Measurements from ENCODE around the gene MYMK.

Gene MYMK

DNA sequence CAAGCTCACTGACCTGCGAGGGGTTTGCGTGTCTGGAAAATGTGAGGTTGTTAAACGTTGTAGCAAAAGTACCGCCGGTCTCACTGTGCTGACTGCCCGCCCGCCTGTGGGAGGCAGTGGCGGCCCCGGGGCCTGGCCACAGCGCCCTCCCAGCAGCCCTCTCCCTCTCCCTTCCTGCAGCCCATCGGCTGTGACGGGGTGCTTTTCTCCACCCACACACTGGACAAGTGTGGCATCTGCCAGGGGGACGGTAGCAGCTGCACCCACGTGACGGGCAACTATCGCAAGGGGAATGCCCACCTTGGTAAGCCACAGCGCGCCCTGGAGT lies 15.9 kb upstream of the MYMK start:
- TF ChIP-seq CSDC2 (CRISPR knock-in tag; IDR thresholded peaks at IDR 0.05) (no peak), RARB (CRISPR knock-in tag; IDR thresholded peaks at IDR 0.05) (no peak), ESRRG (CRISPR knock-in tag; IDR thresholded peaks at IDR 0.05) (no peak)
- no peak for ATAC-seq

DNA sequence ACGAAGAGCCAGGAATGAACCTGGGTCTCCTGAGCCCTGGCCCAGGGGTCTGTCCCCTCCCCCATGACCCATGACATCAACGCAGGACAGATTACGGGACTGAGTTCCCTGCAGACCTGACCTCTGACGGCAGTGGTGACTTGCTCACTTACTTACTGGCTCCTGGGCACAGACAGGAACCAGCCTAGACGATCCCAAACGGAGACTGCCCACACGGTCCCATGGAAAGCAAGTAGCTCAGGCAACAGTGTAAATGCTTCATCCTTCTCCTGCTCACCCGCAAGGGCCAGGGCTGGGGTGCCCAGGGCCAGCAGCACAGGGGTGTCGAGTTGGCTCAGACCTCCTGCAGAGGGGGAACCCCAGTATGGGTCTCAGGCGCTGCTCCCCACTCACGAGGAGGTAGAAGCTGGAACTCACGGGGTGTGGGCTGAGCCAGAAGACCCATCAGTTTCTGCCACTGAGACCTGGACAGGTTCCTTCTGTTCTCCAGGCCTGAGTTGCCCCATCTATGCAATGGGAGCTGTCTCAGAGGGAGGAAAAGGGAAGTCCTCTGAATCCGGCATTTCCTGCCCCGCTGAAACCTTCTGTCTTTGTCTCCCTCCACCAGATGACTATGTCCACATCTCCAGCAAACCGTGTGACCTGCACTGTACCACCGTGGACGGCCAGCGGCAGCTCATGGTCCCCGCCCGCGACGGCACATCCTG lies 15.4 kb upstream of the MYMK start:
- TF ChIP-seq SNAI2 (CRISPR knock-in tag; IDR thresholded peaks at IDR 0.05): no peak
- no peak for TF ChIP-seq GLIS3 (CRISPR knock-in tag; IDR thresholded peaks at IDR 0.05)
- TF ChIP-seq, protein P1, sequence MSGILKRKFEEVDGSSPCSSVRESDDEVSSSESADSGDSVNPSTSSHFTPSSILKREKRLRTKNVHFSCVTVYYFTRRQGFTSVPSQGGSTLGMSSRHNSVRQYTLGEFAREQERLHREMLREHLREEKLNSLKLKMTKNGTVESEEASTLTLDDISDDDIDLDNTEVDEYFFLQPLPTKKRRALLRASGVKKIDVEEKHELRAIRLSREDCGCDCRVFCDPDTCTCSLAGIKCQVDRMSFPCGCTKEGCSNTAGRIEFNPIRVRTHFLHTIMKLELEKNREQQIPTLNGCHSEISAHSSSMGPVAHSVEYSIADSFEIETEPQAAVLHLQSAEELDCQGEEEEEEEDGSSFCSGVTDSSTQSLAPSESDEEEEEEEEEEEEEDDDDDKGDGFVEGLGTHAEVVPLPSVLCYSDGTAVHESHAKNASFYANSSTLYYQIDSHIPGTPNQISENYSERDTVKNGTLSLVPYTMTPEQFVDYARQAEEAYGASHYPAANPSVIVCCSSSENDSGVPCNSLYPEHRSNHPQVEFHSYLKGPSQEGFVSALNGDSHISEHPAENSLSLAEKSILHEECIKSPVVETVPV (CRISPR knock-in tag; IDR thresholded peaks at IDR 0.05): no peak
- TF ChIP-seq BACH2 (CRISPR knock-in tag; IDR thresholded peaks at IDR 0.05; ENCODE audit: borderline replicate concordance): no peak
- no peak for TF ChIP-seq ZNF565 (CRISPR knock-in tag; conservative IDR thresholded peaks at IDR 0.05; ENCODE audit: low read depth)
- TF ChIP-seq, protein P2, sequence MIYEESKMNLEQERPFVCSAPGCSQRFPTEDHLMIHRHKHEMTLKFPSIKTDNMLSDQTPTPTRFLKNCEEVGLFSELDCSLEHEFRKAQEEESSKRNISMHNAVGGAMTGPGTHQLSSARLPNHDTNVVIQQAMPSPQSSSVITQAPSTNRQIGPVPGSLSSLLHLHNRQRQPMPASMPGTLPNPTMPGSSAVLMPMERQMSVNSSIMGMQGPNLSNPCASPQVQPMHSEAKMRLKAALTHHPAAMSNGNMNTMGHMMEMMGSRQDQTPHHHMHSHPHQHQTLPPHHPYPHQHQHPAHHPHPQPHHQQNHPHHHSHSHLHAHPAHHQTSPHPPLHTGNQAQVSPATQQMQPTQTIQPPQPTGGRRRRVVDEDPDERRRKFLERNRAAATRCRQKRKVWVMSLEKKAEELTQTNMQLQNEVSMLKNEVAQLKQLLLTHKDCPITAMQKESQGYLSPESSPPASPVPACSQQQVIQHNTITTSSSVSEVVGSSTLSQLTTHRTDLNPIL (CRISPR knock-in tag; IDR thresholded peaks at IDR 0.05; ENCODE audit: low read depth): no peak
- TF ChIP-seq, protein P3, sequence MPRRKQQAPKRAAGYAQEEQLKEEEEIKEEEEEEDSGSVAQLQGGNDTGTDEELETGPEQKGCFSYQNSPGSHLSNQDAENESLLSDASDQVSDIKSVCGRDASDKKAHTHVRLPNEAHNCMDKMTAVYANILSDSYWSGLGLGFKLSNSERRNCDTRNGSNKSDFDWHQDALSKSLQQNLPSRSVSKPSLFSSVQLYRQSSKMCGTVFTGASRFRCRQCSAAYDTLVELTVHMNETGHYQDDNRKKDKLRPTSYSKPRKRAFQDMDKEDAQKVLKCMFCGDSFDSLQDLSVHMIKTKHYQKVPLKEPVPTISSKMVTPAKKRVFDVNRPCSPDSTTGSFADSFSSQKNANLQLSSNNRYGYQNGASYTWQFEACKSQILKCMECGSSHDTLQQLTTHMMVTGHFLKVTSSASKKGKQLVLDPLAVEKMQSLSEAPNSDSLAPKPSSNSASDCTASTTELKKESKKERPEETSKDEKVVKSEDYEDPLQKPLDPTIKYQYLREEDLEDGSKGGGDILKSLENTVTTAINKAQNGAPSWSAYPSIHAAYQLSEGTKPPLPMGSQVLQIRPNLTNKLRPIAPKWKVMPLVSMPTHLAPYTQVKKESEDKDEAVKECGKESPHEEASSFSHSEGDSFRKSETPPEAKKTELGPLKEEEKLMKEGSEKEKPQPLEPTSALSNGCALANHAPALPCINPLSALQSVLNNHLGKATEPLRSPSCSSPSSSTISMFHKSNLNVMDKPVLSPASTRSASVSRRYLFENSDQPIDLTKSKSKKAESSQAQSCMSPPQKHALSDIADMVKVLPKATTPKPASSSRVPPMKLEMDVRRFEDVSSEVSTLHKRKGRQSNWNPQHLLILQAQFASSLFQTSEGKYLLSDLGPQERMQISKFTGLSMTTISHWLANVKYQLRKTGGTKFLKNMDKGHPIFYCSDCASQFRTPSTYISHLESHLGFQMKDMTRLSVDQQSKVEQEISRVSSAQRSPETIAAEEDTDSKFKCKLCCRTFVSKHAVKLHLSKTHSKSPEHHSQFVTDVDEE (CRISPR knock-in tag; IDR thresholded peaks at IDR 0.05): no peak
- no peak for TF ChIP-seq CSDC2 (CRISPR knock-in tag; IDR thresholded peaks at IDR 0.05)
- TF ChIP-seq ZC3H10 (CRISPR knock-in tag; IDR thresholded peaks at IDR 0.05): no peak
- TF ChIP-seq ZFP30 (CRISPR knock-in tag; IDR thresholded peaks at IDR 0.05): no peak
- no peak for TF ChIP-seq TCF4 (CRISPR knock-in tag; IDR thresholded peaks at IDR 0.05; ENCODE audit: borderline replicate concordance)
- TF ChIP-seq, protein P4, sequence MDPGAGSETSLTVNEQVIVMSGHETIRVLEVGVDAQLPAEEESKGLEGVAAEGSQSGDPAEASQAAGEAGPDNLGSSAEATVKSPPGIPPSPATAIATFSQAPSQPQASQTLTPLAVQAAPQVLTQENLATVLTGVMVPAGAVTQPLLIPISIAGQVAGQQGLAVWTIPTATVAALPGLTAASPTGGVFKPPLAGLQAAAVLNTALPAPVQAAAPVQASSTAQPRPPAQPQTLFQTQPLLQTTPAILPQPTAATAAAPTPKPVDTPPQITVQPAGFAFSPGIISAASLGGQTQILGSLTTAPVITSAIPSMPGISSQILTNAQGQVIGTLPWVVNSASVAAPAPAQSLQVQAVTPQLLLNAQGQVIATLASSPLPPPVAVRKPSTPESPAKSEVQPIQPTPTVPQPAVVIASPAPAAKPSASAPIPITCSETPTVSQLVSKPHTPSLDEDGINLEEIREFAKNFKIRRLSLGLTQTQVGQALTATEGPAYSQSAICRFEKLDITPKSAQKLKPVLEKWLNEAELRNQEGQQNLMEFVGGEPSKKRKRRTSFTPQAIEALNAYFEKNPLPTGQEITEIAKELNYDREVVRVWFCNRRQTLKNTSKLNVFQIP (CRISPR knock-in tag; IDR thresholded peaks at IDR 0.05; ENCODE audit: borderline replicate concordance, low read depth): no peak
- no peak for TF ChIP-seq OSR1 (CRISPR knock-in tag; IDR thresholded peaks at IDR 0.05)
- no peak for TF ChIP-seq ZNF8 (CRISPR knock-in tag; IDR thresholded peaks at IDR 0.05)
- no peak for TF ChIP-seq ZNF70 (CRISPR knock-in tag; IDR thresholded peaks at IDR 0.05)
- no peak for ATAC-seq

DNA sequence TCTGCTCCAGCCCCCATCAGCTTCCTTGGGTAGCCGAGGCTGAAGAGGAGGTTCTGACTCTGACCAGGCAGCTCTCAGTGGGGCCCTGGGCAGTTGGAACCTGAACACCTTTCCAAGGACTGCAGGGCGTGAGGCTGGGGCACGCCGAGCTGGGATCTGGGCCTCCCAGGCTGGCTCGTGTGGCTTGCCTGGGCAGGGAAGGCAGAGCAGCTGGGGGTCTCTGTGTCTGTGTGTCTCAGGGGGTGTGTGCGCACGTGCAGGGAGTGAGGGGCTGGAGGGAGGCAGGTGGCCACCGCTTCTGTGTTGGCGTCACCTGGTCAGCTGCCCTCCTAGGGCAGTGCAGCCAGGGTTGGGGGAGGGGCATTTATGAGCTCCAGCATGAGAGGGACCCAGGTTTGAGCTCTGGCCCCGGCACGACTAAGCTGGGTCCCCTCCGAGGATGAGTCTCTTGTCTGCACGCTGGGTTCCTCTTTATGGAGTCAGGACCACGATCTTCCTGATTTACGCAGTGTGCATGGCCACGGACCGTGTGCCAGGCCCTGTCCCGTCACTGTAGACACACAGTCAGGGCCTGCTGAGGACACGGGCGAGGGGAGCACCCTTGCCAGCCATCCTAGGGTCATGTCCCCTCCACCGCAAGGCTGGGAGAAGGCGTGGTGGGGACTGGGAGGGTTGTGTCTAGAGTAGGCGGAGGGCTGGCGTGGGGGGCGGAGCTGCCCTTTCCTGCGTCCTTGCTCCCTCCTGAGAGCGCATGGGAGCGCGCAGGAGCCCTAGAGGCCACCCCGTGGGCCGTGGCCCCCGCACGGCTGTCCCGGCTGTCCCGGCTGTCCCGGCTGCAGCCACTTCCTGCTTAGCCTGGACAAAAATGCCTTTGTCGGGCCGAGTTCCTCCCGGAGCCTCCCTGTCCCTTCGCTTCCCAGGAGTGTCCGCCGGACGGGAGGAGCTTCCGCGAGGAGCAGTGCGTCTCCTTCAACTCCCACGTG lies 14.4 kb upstream of the MYMK start:
- no peak for ATAC-seq
- TF ChIP-seq PPARA (CRISPR knock-in tag; IDR thresholded peaks at IDR 0.05; ENCODE audit: borderline replicate concordance) (no peak), ZFP3 (CRISPR knock-in tag; IDR thresholded peaks at IDR 0.05) (no peak), ZC3H10 (CRISPR knock-in tag; IDR thresholded peaks at IDR 0.05) (no peak), GLIS3 (CRISPR knock-in tag; IDR thresholded peaks at IDR 0.05) (no peak), TOX (CRISPR knock-in tag; IDR thresholded peaks at IDR 0.05; ENCODE audit: borderline replicate concordance) (no peak), ISL1 (CRISPR knock-in tag; IDR thresholded peaks at IDR 0.05) (no peak), OSR1 (CRISPR knock-in tag; IDR thresholded peaks at IDR 0.05) (no peak), ZNF70 (CRISPR knock-in tag; IDR thresholded peaks at IDR 0.05) (no peak), ZNF8 (CRISPR knock-in tag; IDR thresholded peaks at IDR 0.05) (no peak), ZFP30 (CRISPR knock-in tag; IDR thresholded peaks at IDR 0.05) (no peak)
- TF ChIP-seq, protein P4 (CRISPR knock-in tag; IDR thresholded peaks at IDR 0.05; ENCODE audit: borderline replicate concordance, low read depth): no peak
- TF ChIP-seq, protein P1 (CRISPR knock-in tag; IDR thresholded peaks at IDR 0.05): no peak
- TF ChIP-seq, protein P2 (CRISPR knock-in tag; IDR thresholded peaks at IDR 0.05; ENCODE audit: low read depth): no peak

Data from SK-N-SH treated with all-trans-retinoic acid at 6 μM for 48 hours (cell line).